GM21381 (cell line): ENCODE measurements around the gene OR13D1.
"Not testable (repeated sequence)": the region's sequence is repeated elsewhere in the genome, so short reads cannot be mapped to it uniquely, and the experiment has no call there.

ENCODE experiments used
- ATAC-seq: cut with Tn5 transposase; IDR thresholded peaks from one replicate; pipeline ENCODE4 v1.9.1; 2021; ENCODE audit warnings: mild to moderate bottlenecking, moderate library complexity; ENCODE audit not compliant: unreplicated experiment

Gene OR13D1, protein sequence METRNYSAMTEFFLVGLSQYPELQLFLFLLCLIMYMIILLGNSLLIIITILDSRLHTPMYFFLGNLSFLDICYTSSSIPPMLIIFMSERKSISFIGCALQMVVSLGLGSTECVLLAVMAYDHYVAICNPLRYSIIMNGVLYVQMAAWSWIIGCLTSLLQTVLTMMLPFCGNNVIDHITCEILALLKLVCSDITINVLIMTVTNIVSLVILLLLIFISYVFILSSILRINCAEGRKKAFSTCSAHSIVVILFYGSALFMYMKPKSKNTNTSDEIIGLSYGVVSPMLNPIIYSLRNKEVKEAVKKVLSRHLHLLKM

DNA sequence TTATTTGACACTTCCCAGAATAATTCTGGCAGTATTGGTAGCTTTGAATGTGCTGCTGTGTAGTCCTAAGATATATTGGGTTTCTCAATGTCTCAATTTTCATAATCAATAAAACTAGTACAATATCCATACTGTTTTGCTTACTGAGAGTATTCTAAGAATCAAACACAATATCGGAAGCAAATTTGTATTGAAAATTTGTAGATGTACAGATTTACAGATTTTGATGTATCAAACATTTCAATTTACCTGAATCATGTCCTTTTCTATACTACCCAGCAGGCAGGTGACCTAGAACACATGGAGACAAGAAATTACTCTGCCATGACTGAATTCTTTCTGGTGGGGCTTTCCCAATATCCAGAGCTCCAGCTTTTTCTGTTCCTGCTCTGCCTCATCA is at the start of gene OR13D1:
Gene OR13D1 (plus strand): TSS at position 301 of the 400 bp plus-strand sequence. CDS start 0 bp downstream, at position 301.
- ATAC-seq: no peak

- ATAC-seq: no peak
Observed at GRCh38 chr9:104658496-104659195, 35.7 kb upstream of the OR13D1 start.

DNA sequence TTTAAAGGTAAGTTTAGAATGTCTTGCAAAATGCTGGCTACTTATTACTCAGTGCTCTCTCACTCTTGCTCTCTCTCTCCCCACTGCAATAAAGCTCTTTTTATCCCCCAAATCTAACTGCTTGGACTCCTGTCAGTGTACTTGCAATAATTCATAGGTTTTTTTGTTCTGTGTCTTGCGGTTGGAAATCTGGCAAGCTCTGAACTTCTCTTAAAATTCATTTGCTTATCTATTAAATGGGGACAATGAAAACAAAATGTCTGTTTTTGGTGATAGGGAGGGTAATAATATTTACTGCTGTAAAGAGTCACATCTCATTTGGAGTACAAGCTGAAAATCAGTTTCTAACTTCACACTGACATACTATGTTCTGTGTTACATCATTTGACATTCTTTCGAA is 18.7 kb upstream of the OR13D1 start:
- ATAC-seq: no peak

DNA sequence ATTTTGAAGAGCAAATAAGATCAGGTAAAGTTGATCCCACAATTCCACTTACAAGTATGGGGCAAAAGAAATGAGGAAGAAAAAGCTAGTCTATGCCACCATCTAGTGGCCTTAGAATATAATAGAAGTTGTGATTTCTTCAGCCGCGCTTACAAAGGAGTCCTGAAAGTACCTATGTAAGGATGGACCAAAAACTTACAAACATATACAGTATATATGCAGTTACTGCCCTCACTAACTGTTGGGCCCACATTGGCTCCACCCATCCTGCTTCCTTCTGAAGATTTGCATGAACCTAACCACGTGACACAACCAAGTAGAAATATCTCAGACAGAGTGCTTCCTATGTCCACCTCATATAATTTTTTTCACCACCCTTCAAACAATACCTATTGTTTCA is 11.7 kb upstream of the OR13D1 start:
- peak; percentile 65 for ATAC-seq

GRCh38 chr9:104686081-104686480 is 8.2 kb upstream of the OR13D1 start:
- no peak for ATAC-seq

DNA sequence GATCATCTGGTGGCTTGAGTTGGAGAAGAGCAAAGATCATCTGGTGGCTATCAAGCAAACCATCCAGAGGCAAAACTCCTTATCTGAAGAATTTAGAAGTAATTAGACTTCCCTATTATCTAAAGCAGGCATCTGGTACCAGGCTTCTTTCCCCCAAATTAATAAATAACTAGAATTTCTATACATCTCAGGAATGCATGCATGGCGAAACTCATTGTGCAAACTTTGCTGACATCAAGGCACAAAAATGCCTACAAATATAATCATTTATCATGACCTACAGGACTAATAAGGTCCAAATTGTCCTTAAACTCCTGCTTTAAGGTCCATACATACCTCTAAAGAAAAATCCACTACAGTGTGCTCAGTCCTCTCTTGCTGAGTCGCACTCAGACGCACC is 6.0 kb downstream of the OR13D1 start:
- no peak for ATAC-seq

GRCh38 chr9:104708737-104709136 is 14.4 kb downstream of the OR13D1 start:
- not testable (repeated sequence) for ATAC-seq

- no peak for ATAC-seq
Observed at GRCh38 chr9:104711604-104712003, 17.3 kb downstream of the OR13D1 start.

GRCh38 chr9:104725014-104725413 is 30.7 kb downstream of the OR13D1 start:
- no peak for ATAC-seq

DNA sequence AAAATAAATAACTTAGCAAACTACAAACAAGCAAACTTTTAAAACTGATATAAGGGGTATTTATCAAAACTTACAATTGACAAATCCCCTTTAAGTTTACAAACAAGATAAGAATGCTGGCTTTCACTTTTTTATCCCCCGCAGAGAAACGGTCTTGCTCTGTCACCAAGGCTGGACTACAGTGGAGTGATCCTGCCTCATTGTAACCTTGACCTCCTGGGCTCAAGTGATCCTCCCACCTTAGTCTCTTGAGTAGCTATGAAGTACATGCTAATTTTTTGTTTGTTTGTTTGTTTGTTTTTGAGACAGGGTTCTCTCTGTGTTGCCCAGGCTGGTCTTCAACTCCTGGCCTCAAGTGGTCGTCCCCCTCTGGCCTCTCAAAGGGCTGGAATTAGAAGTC is 44.1 kb downstream of the OR13D1 start:
- no peak for ATAC-seq

DNA sequence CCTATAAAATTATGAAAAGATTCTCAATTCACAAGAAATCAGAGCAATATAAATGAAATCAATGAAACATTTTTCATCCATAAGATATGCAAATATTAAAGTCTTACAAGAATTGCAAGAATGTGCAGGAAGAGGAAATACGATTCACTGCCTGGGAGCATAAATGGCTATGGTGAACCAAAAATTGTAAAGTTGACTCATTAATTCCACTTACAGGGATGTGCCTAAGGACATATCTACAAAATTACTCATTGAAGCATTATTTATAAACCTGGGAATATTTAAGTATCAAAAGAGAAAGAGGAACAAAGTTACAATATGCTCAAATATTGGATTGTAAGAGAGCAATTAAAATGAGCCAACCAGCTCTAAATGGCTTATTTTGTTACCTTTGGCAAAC is 46.3 kb downstream of the OR13D1 start:
- no peak for ATAC-seq

DNA sequence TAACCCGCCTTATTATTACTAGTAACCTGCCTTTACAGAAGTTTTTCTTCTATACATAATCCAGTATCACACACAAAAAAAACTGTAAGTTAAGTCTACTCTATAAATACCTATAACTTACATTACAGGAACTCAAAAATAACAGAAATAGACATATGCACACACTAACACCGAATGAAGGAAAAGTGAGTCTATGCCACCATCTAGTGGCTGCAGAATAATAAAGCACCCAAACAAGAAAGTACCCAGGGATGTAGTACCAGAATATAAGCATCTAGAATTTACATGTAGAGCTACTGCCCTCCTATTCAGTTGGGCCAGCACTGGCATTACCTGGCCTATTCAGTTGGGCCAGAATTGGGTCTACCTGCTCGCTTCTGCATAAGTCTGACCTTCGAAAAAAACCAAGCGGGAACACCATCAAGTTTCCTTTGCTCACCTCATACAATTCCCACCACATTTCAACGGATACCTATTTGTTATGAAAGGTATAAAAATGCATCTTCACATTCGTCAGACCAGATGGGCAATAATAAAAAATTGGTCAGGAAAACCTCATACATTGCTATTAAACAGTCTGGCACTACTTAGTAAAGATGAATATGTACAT is 49.2 kb downstream of the OR13D1 start:
- peak; percentile 35 for ATAC-seq
